Vagina (tissue), 2 donors: ENCODE data around the gene GPATCH4.

ENCODE experiments used
- CTCF ChIP-seq, 3 experiments: fragments of 450-650 bp in 2 of 3; fragments of 200-600 bp in 1 of 3; sonication (generic) in 1 of 3; IDR thresholded peaks; one replicate each; pipeline ENCODE4 v1.5.1; 2017 to 2019; ENCODE audit warnings: antibody characterized with exemption in 3 of 3, mild to moderate bottlenecking in 2 of 3, moderate library complexity in 2 of 3
- POLR2AphosphoS5 ChIP-seq, 2 donors: sonication (generic); formaldehyde crosslinking; IDR thresholded peaks; one replicate each; pipeline ENCODE4 v1.9.0; 2017; ENCODE audit warnings: antibody characterized with exemption in 2 of 2, mild to moderate bottlenecking in 2 of 2, low read depth in 1 of 2; ENCODE audit not compliant: insufficient read depth in 1 of 2

GRCh38 chr1:156586323-156586722, 15.0 kb downstream of the GPATCH4 start:
- no peak for TF ChIP-seq CTCF (IDR thresholded peaks at IDR 0.05)
- no peak for TF ChIP-seq POLR2AphosphoS5 (IDR thresholded peaks at IDR 0.05; ENCODE audit: insufficient read depth in 1 of 2, low read depth in 1 of 2)
